Eye (tissue), 1 donor: ENCODE results near the gene TIAM2.

Experiments used
- DNase-seq: peaks from one replicate; pipeline ENCODE4 v3.0.0-alpha.2; 2015

The TIAM2 gene

DNA sequence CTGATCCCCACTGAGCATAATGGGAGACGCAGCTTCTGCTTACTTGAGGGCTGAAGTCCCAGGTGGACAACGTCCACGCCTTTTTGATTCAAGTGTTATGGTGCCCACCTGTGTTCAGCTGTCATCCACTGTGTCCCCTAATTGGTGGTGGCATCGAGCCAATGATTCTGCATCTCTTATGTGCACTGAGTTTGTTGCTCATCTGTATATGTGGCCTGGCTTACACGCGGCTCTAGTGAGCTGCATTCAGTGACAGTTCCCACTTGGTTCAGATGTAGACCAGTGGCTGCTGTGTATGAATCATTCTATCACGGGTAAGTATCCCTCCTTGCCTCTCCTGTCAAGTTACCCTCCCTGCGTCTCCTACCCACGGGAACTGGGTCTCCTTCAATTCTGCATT is 137.5 kb downstream of the TIAM2 start:
- DNase-seq = no peak

DNA sequence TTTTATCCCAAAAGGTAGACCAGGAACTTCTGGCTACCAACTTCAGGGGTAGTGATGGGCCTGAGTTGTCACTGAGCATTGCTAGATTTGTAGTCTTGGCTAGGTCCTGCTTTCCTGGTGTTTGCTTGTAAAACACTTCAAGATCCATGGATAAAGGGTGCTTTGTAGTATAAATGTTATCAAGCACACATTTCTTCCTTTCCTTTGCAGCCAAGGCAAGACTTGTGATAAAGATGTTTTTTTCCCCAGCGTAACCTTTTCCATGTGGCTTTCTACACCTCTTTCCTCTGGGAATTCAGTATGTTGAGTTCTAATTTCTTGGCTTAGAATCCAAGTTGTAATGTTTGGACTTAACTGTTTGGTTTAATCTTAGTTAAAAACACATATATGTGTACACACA is 145.9 kb downstream of the TIAM2 start:
- no peak for DNase-seq

- no peak for DNase-seq
These were observed 146.4 kb downstream of the TIAM2 start for GRCh38 chr6:155141512-155141911.

DNA sequence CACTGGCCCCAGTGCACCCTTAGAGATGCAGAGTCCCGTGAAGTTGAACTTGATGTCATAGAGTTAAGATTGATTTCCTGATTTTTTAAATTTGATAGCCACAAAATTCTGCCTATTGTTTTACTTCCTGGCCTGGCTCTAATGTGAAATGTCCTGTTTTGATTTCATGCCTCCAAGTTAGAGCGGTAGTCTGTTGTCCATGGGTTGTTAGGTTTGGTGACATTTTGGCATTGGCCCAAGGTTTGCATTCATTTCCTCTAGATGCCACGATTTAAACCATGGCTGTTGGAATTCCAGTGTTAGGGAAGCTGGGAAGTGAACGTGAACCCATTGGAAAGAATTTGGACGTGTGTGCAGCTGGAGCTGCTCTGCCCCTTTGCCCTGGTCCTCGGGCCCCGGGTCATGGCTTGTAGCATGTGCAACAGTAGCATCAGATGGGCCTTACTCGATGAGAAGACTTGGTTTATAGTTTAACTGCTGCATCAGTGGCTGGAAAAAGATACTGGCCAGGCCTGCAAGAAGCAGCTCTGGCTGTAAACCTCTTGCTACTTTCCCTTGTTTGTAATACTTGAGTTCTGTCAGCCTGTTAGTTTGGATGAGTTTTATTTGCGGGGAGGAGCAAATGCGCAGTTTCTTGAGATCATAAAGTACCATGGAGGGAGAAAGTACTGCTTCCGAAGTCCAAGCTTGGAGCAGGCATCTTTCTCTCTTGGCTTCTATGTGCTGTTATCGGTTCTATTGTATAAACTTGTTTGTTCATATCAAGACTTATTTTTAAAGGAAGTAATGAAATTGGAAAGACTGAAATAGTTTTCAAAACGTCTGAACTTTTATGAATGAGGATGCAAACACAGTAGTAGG is 147.3 kb downstream of the TIAM2 start:
- DNase-seq = no peak

- DNase-seq = no peak
These were observed 148.0 kb downstream of the TIAM2 start for GRCh38 chr6:155143029-155143577.

- DNase-seq = no peak
These were observed 148.5 kb downstream of the TIAM2 start for GRCh38 chr6:155143578-155144106.

DNA sequence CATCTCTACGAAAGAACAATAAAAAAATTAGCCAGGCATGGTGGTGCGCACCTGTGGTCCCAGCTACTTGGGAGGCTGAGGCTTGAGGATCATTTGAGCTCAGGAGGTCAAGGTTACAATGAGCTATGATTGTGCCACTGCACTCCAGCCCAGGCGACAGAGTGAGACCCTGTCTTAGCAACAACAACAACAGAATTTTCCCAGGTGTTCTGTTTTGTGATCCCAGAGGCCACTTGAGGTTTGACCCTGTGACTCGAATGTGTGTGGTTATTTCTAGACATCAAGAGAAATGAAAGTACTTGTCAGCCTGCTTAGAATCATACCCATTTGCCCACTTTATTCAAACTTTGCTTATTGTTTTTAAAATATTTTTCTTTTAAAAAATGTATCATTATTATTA is 151.1 kb downstream of the TIAM2 start:
- DNase-seq = no peak

DNA sequence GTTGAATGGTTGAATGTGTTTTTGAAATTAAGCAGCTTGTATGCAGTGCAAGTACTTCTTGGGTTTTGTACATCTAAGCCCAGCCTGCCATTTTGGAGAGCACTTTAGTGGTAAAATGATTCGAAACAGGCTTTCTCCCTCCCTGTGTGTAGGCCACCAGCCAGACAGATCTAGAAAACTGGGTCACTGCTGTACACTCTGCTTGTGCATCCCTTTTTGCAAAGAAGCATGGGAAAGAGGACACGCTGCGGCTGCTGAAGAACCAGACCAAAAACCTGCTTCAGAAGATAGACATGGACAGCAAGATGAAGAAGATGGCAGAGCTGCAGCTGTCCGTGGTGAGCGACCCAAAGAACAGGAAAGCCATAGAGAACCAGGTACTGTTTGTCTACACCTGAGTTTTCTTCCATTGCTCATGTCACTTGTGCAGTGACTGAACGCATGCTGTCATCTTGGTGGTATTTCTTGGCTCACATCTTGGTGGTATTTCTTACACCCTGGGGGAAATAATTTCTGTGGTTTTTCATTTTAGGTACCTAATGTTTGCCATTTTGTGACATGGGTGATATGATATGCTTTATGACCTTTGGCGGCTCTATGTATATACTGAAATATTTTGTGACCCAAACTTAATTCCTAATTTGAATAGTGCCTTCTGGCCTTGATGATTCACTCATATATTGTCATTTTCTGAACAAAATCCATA is 153.0 kb downstream of the TIAM2 start:
- no peak for DNase-seq

DNA sequence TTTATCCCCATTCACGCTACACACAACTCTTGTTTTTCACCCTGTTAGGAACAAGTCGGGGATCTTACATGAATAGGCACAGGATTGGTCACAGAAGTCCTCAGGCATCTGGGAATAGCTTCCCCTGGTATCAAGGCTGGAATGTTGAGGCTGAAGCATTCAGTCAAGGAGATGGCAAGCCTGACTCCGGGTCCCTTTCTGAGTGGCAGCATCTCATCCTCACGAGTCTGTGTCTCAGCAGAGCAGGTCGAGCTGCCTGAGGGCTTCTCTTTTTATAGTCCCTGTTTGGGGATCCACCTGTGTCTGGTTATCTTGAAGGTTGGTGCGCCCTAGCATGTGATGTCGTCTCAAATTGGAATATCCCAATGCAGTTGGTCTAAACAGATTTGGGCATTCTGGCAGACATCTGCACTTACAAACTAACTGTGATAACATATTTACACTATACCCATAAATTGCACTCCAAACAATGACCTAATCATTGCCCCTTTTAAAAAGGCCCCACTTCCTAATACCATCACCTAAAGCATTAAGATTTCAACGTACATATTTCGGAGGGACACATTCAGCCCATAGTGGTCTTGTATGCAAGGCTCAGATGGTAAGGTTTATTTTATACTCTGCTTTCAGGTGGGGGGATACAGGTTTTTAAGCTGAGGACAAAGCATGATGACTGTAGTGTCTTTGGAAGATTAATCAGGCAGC is 156.0 kb downstream of the TIAM2 start:
- DNase-seq = no peak

DNA sequence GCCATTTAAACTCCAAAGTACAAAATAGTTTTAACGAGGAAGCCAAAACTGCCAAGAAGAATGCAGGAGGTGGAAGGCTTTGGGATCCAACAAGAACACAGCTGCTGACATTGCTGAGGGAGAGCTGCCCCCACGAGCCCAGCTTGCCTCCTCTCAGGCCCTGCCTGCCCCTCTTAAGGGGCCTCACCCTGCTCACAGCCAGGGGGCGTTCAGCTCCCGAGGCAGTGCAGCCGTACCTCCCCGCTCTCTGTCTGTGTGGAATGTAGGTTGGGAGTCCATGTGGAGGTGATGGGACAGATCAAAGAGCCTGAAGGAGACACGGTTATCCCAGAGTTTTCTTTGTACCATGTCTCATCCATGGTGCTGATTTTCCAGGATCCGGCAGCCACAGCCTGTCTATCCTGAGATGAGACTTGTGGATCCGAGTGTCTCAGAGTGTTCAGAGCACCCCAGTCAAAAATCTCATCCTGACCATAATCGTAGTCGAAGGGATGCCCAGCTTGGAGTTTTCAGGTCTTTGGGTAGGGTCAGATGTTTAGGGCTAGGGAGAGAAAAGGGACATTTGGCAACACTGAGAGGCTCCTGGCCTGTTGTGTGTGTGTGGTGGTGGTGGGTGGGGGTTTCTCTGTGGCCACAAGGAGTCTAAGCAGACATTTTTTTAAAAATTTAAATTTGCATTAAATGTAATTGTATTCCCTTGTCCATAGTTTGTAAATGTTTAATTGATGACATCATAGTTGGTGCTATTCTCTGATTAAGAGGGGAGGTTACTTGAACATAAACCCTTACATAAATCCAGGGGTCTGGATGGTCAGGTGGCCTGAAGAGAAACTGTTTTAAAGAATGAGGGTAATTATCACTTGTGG is 157.3 kb downstream of the TIAM2 start:
- DNase-seq = no peak

DNA sequence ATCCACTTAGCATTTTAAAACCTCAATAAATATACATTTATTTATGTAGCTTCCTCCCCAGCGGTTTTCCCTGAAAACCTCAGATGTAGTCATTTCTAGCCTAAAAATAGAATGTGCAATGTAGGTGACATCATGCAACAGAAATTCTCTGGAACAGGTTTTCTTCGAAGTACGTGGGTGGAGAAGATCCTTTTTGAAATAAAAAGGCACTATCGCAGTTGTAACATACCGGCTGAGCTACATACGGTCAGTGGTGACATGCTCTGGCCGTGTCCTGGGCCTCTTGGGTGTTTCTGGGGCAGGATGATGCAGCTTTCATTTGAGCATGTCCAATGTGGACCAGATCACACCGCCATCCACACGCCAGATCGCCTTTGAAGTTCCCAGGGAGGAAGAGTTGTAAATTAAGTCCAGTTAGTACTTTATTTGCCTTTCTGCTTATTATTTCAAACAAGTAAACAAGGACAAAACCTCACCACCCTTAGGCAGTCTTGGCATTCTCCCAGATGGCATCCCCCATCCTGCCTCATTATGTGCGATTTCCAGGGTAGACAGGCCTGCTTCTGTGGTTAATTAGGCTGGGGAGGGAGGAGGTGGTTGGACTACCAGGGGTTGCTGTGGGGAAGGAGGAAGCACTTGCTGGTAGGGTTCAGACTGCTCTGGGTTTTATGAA is 159.2 kb downstream of the TIAM2 start:
- peak; percentile 79 for DNase-seq

DNA sequence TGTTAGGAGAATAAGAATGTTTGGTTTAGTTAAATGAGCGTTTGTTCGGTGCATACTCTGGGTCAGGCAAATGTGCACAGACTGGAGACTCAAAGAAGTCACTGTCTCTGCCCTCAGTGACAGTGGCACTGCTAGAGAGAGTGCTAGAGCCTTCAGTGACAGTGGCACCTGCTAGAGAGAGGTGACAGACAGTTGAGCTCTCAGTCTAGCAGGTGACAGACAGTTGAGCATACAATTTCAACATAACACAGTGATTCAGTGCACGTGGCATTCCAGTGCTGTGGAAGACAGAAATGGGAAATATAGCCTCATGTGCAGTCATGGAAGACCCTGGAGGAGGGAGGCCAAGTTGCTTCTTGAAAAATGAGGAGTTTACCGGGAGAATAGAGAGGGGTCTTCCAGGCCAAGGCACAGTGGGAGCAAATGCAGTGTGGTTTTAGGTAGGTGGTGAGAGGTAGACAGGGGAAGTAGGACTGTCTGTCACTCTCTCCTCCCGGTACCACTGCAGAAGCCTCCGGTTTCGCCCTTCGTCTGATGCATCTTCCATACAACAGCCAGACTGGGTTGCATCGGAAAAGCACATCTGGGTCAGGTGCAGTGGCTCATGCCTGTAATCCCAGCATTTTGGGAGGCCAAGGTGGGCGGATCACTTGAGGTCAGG is 160.8 kb downstream of the TIAM2 start:
- no peak for DNase-seq

DNA sequence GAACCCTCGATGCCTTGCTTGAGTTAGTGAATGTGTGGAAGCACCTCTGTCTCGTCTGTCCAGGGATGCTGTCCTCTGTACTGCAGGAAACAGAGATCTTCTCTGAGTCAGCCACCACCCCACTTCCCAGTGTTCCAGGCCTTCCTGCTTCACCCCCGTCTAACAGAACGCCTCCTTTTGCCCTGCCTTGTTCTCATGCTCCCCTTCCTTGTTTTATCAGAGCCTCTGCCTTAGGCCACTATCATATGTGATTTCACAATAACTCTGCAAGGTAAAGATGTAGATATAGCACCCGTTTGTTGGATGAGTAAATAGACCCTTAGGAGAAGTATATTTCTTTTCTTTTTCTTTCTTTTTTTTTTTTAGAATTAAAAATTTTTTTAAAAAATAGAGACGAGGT is 162.0 kb downstream of the TIAM2 start:
- DNase-seq = no peak

GRCh38 chr6:155158030-155158843 is 163.1 kb downstream of the TIAM2 start:
- DNase-seq = no peak

- no peak for DNase-seq
These were observed 167.6 kb downstream of the TIAM2 start for GRCh38 chr6:155162682-155163081.

- no peak for DNase-seq
These were observed 168.5 kb downstream of the TIAM2 start for GRCh38 chr6:155163601-155164000.

DNA sequence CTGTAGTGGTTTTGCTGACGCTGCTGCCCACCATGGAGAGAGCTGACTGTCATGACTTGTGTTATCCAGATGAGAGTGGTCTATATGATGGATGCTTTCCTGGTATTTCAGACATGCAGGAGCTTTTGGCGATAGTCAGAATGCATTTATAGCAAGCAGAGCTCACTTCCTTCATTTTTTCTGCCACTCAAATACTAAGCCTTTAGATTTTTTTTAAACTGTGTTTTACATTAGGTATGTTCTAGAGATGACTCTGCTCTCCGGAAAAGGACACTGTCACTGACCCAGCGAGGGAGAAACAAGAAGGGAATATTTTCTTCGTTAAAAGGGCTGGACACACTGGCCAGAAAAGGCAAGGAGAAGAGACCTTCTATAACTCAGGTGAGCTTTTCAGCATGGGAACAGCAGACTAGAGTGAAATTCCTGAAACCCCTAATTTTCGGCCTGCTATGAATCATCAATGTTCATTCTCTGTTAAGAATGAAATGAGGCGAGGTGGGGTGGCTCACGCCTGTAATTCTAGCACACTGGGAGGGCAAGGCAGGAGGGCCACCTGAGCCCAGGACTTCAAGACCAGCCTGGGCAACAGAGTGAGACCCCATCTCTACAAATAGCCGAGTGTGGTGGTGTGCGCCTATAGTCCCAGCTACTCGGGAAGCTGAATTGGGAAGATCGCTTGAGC is 170.1 kb downstream of the TIAM2 start:
- no peak for DNase-seq

- no peak for DNase-seq
These were observed 175.4 kb downstream of the TIAM2 start for GRCh38 chr6:155170519-155170918.

GRCh38 chr6:155171109-155171746 is 176.1 kb downstream of the TIAM2 start:
- DNase-seq = peak; percentile 37
